ENCODE measurements around the gene CCDC60.

Gene CCDC60

DNA sequence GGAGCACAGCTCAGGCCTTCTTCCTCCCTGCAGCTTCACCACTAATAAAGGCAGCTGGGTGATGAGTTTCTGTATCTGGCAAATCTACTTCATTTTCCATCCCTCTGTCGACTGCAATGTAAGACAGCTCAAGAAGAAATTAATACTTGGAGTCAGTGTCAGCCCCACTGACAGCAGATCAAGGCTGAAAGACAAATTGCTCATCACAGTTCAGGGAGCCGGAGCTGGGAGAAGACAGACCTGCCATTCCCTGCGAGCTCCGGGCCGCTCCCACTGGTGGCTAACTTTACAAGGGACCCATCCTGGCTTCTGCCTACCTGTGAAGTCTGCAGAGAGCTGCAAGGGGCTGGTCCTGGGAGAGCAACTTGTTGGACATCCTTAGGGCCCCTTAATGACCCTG lies 49.8 kb downstream of the CCDC60 start:
- DNase-seq (ENCODE audit: low read depth in 1 of 2, low spot score in 1 of 2), result no peak

DNA sequence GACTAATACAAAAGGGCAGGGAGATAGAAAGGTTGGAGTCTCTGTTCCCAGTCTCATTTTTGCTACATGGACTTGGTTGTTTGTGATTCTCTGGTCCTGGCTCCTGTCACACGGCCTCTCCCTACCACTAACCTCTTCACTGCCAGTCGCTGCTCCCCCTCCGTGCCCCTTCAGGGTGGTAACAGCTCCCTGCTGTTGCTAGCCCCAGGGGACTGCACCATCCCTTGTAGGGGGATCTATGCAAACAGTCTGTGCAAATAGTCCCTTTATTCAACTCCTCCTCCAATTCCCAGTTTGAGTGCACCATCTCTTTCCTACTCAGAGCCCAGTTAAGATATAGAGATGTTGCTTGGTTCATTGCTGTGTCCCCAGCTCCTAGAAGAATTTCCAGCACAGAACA lies 51.1 kb downstream of the CCDC60 start:
- no peak for DNase-seq (ENCODE audit: low read depth in 1 of 2, low spot score in 1 of 2)

DNA sequence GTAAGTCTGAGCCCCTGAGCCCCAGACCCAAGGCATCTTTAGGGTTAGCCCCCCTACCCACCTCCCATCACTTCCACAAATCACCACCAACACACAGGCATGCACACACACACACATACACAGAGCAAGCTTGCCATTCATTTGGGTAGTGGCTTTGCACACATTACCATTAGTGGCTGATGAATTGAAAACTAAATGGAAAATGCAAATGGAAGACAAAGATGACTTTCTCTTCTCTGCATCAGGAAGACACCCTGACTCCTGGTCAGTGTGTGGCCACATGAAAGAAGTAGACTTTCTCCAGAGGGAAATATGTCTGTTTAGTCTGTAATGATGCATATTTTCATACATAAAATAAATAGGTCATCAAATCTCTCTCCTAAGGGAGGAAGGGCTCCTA lies 55.2 kb downstream of the CCDC60 start:
- no peak for DNase-seq (ENCODE audit: low read depth in 1 of 2, low spot score in 1 of 2)

GRCh38 chr12:119391673-119392072 lies 57.1 kb downstream of the CCDC60 start:
- DNase-seq (ENCODE audit: low read depth in 1 of 2, low spot score in 1 of 2), result no peak

GRCh38 chr12:119393677-119394076 lies 59.1 kb downstream of the CCDC60 start:
- no peak for DNase-seq (ENCODE audit: low read depth in 1 of 2, low spot score in 1 of 2)

GRCh38 chr12:119397540-119397939 lies 63.0 kb downstream of the CCDC60 start:
- no peak for DNase-seq (ENCODE audit: low read depth in 1 of 2, low spot score in 1 of 2)

DNA sequence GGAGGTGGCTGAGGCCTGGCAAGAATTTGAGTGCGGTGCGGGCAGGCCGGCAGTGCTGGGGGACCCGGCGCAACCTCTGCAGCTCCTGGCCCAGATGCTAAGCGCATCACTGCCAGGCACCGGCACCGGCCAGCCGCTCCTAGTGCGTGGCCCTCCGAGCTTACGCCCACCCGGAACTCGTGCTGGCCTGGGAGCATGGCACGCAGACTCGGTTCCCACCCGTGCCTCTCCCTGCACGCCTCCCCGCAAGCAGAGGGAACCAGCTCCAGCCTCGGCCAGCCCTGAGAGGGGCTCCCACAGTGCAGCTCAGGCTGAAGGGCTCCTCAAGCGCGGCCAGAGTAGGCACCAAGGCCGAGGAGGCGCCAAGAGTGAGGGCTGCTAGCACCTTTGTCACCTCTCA lies 63.7 kb downstream of the CCDC60 start:
- no peak for DNase-seq (ENCODE audit: low read depth in 1 of 2, low spot score in 1 of 2)

- DNase-seq (ENCODE audit: low read depth in 1 of 2, low spot score in 1 of 2), result no peak
These were observed 64.8 kb downstream of the CCDC60 start for GRCh38 chr12:119399301-119399700.

- no peak for DNase-seq (ENCODE audit: low read depth in 1 of 2, low spot score in 1 of 2)
These were observed 71.8 kb downstream of the CCDC60 start for GRCh38 chr12:119406308-119406707.

GRCh38 chr12:119406811-119407210 lies 72.3 kb downstream of the CCDC60 start:
- DNase-seq (ENCODE audit: low read depth in 1 of 2, low spot score in 1 of 2), result no peak

DNA sequence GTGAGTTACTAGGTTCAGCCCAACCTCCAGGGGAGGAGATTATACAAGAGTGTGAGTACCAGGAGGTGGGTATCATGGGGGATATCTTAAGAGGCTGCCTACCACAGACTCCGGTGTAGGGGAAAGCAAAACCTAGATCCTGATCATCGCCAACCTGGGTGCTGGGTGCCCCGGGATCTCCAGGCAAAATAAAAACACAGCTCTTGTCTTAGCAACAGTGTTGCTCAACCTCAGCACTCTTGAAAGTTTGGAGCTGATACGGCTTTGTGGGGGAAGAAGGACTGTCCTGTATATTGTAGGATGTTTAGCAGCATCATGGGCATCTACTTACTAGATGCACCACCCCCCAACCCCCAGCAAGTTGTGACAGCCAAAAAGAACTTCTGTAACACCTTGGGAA lies 74.5 kb downstream of the CCDC60 start:
- DNase-seq (ENCODE audit: low read depth in 1 of 2, low spot score in 1 of 2), result no peak

- no peak for DNase-seq (ENCODE audit: low read depth in 1 of 2, low spot score in 1 of 2)
These were observed 75.9 kb downstream of the CCDC60 start for GRCh38 chr12:119410396-119410795.

DNA sequence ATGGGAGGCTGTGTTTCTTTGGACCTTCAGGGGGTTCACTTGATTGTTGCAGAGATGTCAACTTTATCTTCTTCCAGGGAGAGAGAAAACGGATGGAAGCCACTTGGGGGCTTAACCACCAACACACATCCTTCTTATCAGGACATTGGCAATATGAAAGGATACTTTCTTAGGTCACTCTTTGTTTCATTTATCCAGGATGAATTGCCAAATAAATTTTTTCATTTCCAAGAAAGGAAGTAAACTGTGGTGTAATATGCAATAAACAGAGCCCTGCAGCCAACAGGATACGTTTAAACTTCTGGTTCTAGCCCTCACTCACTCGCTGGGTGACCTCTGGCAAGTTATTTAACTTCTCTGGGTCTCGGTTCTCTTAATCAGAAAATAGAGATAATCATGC lies 77.8 kb downstream of the CCDC60 start:
- DNase-seq (ENCODE audit: low read depth in 1 of 2, low spot score in 1 of 2), result no peak

DNA sequence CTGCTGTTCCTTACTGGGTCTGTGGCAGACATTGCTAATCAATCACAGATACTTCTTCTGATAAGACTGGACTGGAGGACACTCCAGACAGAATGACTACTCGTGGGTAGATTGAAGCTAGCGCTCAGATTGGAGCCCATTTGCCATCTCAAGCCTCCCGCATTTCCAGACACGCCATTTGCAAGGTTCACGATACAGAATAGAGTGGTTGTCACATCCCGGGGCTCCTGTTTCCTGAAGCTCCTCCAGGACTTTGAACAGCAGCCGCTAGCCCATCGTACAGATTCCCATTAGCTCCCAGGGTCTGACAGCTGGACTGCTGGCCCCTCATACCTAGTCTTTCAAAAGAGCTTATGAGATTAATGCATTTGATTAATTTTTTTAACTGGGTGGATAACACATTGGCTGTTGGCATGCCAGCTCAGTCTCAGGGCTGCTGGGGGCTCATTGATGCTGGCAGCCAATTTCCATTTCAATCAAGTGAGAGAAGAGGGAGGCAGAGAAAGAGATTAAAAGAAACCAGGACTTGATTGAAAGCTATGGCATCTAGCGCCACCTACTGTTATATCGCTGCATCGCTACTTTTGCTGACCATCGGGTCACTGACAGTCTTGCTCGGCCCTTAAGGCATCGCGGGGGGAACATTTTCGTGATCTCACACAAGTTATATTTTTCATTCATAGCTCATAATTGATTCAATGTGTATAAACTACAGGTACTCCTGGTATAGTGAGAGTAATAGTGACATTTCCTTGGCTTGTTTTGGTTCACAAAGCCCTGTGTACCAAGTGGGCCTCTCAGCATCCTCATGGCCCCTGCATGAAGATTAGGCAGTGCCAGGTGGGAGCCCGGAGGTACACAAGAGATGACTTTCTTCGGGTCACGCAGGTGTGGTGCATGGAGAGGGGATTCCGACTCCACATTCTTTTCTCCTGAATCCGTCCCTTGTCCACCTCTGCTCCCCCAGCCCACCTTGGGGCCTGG lies 78.6 kb downstream of the CCDC60 start:
- no peak for DNase-seq (ENCODE audit: low read depth in 1 of 2, low spot score in 1 of 2)

DNA sequence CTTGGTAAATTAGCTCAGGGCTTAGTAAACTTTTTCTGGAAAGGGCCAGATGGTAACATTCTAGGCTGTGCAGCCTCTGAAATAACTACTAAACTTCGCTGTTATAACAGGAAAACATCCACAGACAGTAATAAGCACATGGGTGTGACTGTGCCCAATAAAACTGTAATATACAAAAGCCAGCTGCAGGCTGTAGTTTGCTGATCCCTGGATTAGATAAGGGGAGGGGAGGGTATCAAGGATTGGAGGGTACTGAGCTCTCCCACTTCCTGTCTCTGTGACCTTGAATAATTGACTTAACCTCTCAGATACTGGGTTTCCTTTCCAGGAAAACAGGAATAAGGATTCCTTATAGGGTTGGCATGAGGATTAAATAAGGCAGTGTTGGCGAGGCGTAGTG lies 81.2 kb downstream of the CCDC60 start:
- no peak for DNase-seq (ENCODE audit: low read depth in 1 of 2, low spot score in 1 of 2)

- no peak for DNase-seq (ENCODE audit: low read depth in 1 of 2, low spot score in 1 of 2)
These were observed 82.9 kb downstream of the CCDC60 start for GRCh38 chr12:119417440-119417839.

DNA sequence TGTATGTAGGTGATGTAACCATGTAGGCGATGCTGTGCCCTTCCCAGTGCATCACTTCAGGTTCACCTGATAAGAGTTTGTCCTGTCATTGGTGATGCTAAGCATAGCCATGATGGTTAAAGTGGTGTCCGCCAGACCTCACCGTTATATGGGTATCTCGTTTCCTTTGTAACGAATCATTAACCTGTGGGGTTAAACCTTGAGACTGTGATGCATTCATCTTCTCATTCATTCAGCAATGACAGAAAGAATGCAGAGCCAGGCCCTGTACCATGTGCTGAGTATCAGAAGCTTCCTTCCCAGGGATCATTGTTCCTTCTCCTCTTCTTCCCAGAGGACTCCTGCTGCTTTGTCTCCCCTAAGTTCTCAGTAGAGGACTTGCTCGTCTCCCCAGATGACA lies 84.9 kb downstream of the CCDC60 start:
- no peak for DNase-seq (ENCODE audit: low read depth in 1 of 2, low spot score in 1 of 2)

GRCh38 chr12:119423285-119423684 lies 88.8 kb downstream of the CCDC60 start:
- DNase-seq (ENCODE audit: low read depth in 1 of 2, low spot score in 1 of 2), result no peak

DNA sequence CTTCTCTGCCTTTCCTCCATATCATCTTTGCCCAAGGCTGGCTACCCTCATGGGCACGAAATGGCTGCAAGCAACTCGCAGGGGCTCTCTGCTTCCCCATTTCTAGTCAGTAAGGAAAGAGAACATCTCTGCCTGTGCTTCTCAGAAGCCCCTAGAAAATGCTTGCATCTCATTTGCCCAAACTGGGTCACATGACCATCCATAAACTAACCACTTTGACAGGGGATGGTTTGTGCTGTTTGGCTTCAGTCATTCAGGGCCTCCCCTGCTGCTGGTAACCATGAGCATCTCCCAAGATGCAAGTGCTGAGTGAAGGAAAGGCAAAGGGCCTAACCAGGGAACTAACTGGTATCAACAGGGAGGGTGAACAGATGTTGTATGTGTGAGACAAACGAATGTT lies 91.1 kb downstream of the CCDC60 start:
- DNase-seq (ENCODE audit: low read depth in 1 of 2, low spot score in 1 of 2), result no peak

DNA sequence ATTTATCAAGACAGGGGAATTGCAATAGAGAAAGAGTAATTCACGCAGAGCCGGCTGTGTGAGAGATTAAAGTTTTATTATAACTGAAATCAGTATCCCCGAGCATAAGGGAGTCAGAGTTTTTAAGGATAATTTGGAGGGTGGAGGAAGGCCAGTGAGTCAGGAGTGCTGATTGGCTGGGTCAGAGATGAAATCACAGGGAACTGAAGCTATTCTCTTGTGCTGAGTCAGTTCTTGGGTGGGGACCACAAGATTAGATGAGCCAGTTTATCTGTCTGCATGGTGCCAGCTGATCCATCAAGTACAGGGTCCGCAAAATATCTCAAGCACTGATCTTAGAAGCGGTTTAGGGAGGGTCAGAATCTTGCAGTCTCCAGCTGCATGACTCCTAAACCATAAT lies 96.6 kb downstream of the CCDC60 start:
- DNase-seq (ENCODE audit: low read depth in 1 of 2, low spot score in 1 of 2), result no peak

DNA sequence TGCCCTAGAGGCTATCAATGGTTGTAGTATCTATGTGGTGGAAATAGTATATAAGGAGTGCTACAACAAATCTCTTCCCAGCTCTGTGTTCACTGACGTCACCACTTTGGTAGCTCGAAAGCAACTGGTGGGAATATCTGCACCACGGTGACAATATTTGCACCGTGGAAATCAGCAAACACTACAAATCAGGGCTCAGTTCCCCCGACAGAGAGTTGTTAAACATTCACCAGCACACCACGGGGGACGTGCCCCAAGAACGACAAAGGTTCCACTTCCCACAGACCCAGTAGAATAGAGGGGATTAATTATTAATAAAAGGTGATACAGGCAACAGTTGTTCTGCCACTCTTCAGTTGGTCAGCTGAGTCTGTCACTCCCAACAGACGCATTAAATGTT lies 98.4 kb downstream of the CCDC60 start:
- DNase-seq (ENCODE audit: low read depth in 1 of 2, low spot score in 1 of 2), result no peak

GRCh38 chr12:119440803-119441360 lies 106.4 kb downstream of the CCDC60 start:
- no peak for DNase-seq (ENCODE audit: low read depth in 1 of 2, low spot score in 1 of 2)
